ENCODE data around the gene PAK2. TPM values are rescaled to one million over a fixed set of nuclear protein-coding genes. Genes with fewer than 3 reads are reported as not detected.

The PAK2 gene
- total RNA-seq, 1 experiment from 2014 or later, result 69.6 TPM

DNA sequence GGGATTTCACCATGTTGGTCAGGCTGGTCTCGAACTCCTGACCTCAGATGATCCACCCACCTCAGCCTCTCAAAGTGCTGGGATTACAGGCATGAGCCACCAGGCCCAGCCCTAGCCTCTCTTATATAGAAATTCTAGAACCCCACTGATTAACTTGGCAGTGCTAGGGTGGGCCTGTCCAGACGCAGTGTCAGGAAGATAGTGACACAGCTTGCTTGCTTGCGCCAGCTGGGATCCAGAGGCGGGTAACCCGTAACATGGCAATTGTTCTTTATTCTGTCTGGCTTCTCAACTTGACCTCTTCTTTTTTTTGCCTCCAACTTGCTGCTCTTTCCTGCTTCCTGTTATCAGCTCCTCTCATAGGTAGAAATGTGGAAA, 43.8 kb upstream of the PAK2 start:
- no peaks in the 10 kb centered on the region for H3K79me2 ChIP-seq (ENCODE audit: insufficient read depth, low read length)
- ChIA-PET POLR2A (interaction anchor here (1.2 kb wide), 1 partner anchor 44 kb away, joined by 3 read pairs; the partner anchor contains the start of gene PAK2), RAD21 (ENCODE audit: low non-redundant PET in 1 of 2, low total read pairs in 2 of 2, uncharacterized antibody in 2 of 2, unreplicated experiment in 2 of 2) (no interaction called here), CTCF (no interaction called here)
- no peak overlapping the region for H3K9ac ChIP-seq (ENCODE audit: low read length)
- no peaks in the 10 kb centered on the region for H3K9me3 ChIP-seq (ENCODE audit: control insufficient read depth in 1 of 2, insufficient read depth in 1 of 2, low read depth in 1 of 2, low read length in 2 of 2)
- H2AFZ ChIP-seq (ENCODE audit: low read depth, low read length, poor library complexity, severe bottlenecking), result no peak overlapping the region
- H3K27ac ChIP-seq (ENCODE audit: low read depth, low read length), result no peak overlapping the region
- no peaks in the 10 kb centered on the region for H3K36me3 ChIP-seq (ENCODE audit: control insufficient read depth in 1 of 2, insufficient read depth in 2 of 2, low read length in 2 of 2)
- H3K4me1 ChIP-seq (ENCODE audit: control insufficient read depth in 1 of 2, insufficient read depth in 2 of 2, low read length in 2 of 2), result no peaks in the 10 kb centered on the region
- no peaks in the 10 kb centered on the region for H3K9me2 ChIP-seq (ENCODE audit: insufficient read depth)
- H3K4me2 ChIP-seq (ENCODE audit: low read length), result no peak overlapping the region
- H3K4me3 ChIP-seq (replicated peaks in 1 of 2; ENCODE audit: low read depth in 1 of 2, low read length in 2 of 2), result no peak overlapping the region
- no peaks in the 10 kb centered on the region for H3K27me3 ChIP-seq (ENCODE audit: insufficient read depth, low read length)
- ATAC-seq, result no peak
- no peak for DNase-seq (ENCODE audit: low read depth, low spot score)
- H4K20me1 ChIP-seq (ENCODE audit: insufficient read depth), result no peaks in the 10 kb centered on the region
- intact Hi-C loops (cut with micrococcal nuclease), result no loop called here
- TF ChIP-seq, protein P1, sequence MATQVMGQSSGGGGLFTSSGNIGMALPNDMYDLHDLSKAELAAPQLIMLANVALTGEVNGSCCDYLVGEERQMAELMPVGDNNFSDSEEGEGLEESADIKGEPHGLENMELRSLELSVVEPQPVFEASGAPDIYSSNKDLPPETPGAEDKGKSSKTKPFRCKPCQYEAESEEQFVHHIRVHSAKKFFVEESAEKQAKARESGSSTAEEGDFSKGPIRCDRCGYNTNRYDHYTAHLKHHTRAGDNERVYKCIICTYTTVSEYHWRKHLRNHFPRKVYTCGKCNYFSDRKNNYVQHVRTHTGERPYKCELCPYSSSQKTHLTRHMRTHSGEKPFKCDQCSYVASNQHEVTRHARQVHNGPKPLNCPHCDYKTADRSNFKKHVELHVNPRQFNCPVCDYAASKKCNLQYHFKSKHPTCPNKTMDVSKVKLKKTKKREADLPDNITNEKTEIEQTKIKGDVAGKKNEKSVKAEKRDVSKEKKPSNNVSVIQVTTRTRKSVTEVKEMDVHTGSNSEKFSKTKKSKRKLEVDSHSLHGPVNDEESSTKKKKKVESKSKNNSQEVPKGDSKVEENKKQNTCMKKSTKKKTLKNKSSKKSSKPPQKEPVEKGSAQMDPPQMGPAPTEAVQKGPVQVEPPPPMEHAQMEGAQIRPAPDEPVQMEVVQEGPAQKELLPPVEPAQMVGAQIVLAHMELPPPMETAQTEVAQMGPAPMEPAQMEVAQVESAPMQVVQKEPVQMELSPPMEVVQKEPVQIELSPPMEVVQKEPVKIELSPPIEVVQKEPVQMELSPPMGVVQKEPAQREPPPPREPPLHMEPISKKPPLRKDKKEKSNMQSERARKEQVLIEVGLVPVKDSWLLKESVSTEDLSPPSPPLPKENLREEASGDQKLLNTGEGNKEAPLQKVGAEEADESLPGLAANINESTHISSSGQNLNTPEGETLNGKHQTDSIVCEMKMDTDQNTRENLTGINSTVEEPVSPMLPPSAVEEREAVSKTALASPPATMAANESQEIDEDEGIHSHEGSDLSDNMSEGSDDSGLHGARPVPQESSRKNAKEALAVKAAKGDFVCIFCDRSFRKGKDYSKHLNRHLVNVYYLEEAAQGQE (IDR thresholded peaks at IDR 0.05; ENCODE audit: low read depth), result no peak
- TF ChIP-seq FOSL1 (IDR thresholded peaks at IDR 0.05; ENCODE audit: low read depth), result no peak
- no peak for TF ChIP-seq POLR2AphosphoS5 (IDR thresholded peaks at IDR 0.05; ENCODE audit: low read depth, low read length)
- TF ChIP-seq, protein P2, sequence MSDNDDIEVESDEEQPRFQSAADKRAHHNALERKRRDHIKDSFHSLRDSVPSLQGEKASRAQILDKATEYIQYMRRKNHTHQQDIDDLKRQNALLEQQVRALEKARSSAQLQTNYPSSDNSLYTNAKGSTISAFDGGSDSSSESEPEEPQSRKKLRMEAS (IDR thresholded peaks at IDR 0.05), result no peak
- no peak for TF ChIP-seq SP1 (IDR thresholded peaks at IDR 0.05; ENCODE audit: low read depth)
- TF ChIP-seq EGR1 (IDR thresholded peaks at IDR 0.05; ENCODE audit: low read depth), result no peak
- TF ChIP-seq SIN3A (IDR thresholded peaks at IDR 0.05; ENCODE audit: low read depth), result no peak
- BruUV-seq (replicated peaks), result no TSS peak

DNA sequence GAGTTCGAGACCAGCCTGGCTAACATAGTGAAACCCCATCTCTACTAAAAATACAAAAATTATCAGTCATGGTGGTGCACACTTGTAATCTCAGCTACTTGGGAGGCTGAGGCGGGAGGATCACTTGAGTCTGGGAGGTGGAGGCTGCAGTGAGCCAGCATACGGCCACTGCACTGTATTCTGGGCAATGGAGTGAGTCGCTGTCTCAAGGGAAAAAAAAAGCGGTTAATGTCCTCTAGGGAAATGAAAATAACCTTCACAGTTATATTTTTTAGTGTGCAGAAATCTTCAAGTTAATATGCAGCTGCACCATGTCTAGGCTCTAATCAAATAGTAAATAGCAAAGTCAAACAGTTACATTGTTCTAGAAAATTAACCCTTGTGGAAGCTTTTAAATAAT, 42.4 kb upstream of the PAK2 start:
- intact Hi-C loops (cut with micrococcal nuclease), result no loop called here
- Histone ChIP-seq H3K4me2 (ENCODE audit: low read length) (no peak overlapping the region), H3K27ac (ENCODE audit: low read depth, low read length) (no peak overlapping the region), H3K79me2 (ENCODE audit: insufficient read depth, low read length) (no peaks in the 10 kb centered on the region), H2AFZ (ENCODE audit: low read depth, low read length, poor library complexity, severe bottlenecking) (no peak overlapping the region), H4K20me1 (ENCODE audit: insufficient read depth) (no peaks in the 10 kb centered on the region), H3K4me1 (ENCODE audit: control insufficient read depth in 1 of 2, insufficient read depth in 2 of 2, low read length in 2 of 2) (no peaks in the 10 kb centered on the region), H3K9me3 (ENCODE audit: control insufficient read depth in 1 of 2, insufficient read depth in 1 of 2, low read depth in 1 of 2, low read length in 2 of 2) (no peaks in the 10 kb centered on the region), H3K9me2 (ENCODE audit: insufficient read depth) (no peaks in the 10 kb centered on the region), H3K4me3 (replicated peaks in 1 of 2; ENCODE audit: low read depth in 1 of 2, low read length in 2 of 2) (no peak overlapping the region), H3K9ac (ENCODE audit: low read length) (no peak overlapping the region), H3K27me3 (ENCODE audit: insufficient read depth, low read length) (no peaks in the 10 kb centered on the region), H3K36me3 (ENCODE audit: control insufficient read depth in 1 of 2, insufficient read depth in 2 of 2, low read length in 2 of 2) (no peaks in the 10 kb centered on the region)
- DNase-seq (ENCODE audit: low read depth, low spot score) (no peak), ATAC-seq (no peak)
- ChIA-PET POLR2A (no interaction called here), RAD21 (ENCODE audit: low non-redundant PET in 1 of 2, low total read pairs in 2 of 2, uncharacterized antibody in 2 of 2, unreplicated experiment in 2 of 2) (no interaction called here), CTCF (no interaction called here)
- no TSS peak for BruUV-seq (replicated peaks)
- TF ChIP-seq ZFX (IDR thresholded peaks at IDR 0.05) (no peak), YY1 (IDR thresholded peaks at IDR 0.05; ENCODE audit: extremely low read depth, insufficient replicate concordance, low read depth, low read length) (no peak), JUND (IDR thresholded peaks at IDR 0.05) (no peak), FOSL1 (IDR thresholded peaks at IDR 0.05; ENCODE audit: low read depth) (no peak), EGR1 (IDR thresholded peaks at IDR 0.05; ENCODE audit: low read depth) (no peak), EZH2 (IDR thresholded peaks at IDR 0.05) (no peak), ZNF274 (IDR thresholded peaks at IDR 0.05; ENCODE audit: low read depth, low read length) (no peak), TCF7L2 (IDR thresholded peaks at IDR 0.05; ENCODE audit: borderline replicate concordance, extremely low read depth, insufficient read depth, insufficient read length) (no peak), SRF (IDR thresholded peaks at IDR 0.05; ENCODE audit: low read depth) (no peak), SP1 (IDR thresholded peaks at IDR 0.05; ENCODE audit: low read depth) (no peak), POLR2AphosphoS5 (IDR thresholded peaks at IDR 0.05; ENCODE audit: low read depth, low read length) (no peak)
- TF ChIP-seq, protein P3, sequence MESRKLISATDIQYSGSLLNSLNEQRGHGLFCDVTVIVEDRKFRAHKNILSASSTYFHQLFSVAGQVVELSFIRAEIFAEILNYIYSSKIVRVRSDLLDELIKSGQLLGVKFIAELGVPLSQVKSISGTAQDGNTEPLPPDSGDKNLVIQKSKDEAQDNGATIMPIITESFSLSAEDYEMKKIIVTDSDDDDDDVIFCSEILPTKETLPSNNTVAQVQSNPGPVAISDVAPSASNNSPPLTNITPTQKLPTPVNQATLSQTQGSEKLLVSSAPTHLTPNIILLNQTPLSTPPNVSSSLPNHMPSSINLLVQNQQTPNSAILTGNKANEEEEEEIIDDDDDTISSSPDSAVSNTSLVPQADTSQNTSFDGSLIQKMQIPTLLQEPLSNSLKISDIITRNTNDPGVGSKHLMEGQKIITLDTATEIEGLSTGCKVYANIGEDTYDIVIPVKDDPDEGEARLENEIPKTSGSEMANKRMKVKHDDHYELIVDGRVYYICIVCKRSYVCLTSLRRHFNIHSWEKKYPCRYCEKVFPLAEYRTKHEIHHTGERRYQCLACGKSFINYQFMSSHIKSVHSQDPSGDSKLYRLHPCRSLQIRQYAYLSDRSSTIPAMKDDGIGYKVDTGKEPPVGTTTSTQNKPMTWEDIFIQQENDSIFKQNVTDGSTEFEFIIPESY (IDR thresholded peaks at IDR 0.05; ENCODE audit: extremely low read depth, insufficient replicate concordance, low read length), result no peak
- TF ChIP-seq, protein P4, sequence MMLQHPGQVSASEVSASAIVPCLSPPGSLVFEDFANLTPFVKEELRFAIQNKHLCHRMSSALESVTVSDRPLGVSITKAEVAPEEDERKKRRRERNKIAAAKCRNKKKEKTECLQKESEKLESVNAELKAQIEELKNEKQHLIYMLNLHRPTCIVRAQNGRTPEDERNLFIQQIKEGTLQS (IDR thresholded peaks at IDR 0.05), result no peak

Data from HCT116 (cell line).